ENCODE results near the gene SUFU. TPM values are rescaled to one million over a fixed set of nuclear protein-coding genes. Genes with fewer than 3 reads are reported as not detected.

Gene SUFU
- total and polyA plus RNA-seq, 2 of the 13 experiments (the other 11 are each of a cell fraction or from before 2014, with no cell fraction given): 2.9 to 5.5 TPM

GRCh38 chr10:102502337-102503151 lies 1.2 kb upstream of the SUFU start, which contains the start of gene ACTR1A (continued):
- TF ChIP-seq MIER2 (CRISPR knock-in tag; IDR thresholded peaks at IDR 0.05): no peak
- TF ChIP-seq BRCA1 (CRISPR knock-in tag; IDR thresholded peaks at IDR 0.05): no peak
- TF ChIP-seq ZNF83 (CRISPR knock-in tag; IDR thresholded peaks at IDR 0.05; ENCODE audit: borderline replicate concordance): no peak
- TF ChIP-seq ZNF841 (CRISPR knock-in tag; IDR thresholded peaks at IDR 0.05; ENCODE audit: borderline replicate concordance): no peak
- TF ChIP-seq FOXK2 (IDR thresholded peaks at IDR 0.05): peak; percentile 59; the same call in 1 of the 2 replicates
- no peak for TF ChIP-seq ZSCAN21 (CRISPR knock-in tag; IDR thresholded peaks at IDR 0.05; ENCODE audit: borderline replicate concordance)
- 0 out of 2 replicates have a peak, but pooled peaks have one; percentile 10 for TF ChIP-seq GATA4 (IDR thresholded peaks at IDR 0.05; ENCODE audit: borderline replicate concordance, low read depth)
- 0 out of 2 replicates have a peak, but pooled peaks have one; percentile 15 for TF ChIP-seq RCOR2 (CRISPR knock-in tag; IDR thresholded peaks at IDR 0.05)
- no peak for TF ChIP-seq SRF (IDR thresholded peaks at IDR 0.05; ENCODE audit: low read depth, low read length)
- TF ChIP-seq NRL (CRISPR knock-in tag; IDR thresholded peaks at IDR 0.05; ENCODE audit: borderline replicate concordance): peak; percentile 84
- no peak for TF ChIP-seq KDM3A (CRISPR knock-in tag; IDR thresholded peaks at IDR 0.05; ENCODE audit: low read depth)
- TF ChIP-seq ZNF101 (CRISPR knock-in tag; IDR thresholded peaks at IDR 0.05; ENCODE audit: borderline replicate concordance, low read depth): no peak
- peak; percentile 95; the same call in 1 of the 2 replicates for TF ChIP-seq MTERF4 (CRISPR knock-in tag; IDR thresholded peaks at IDR 0.05)
- TF ChIP-seq PATZ1 (CRISPR knock-in tag; IDR thresholded peaks at IDR 0.05): 0 out of 2 replicates have a peak, but pooled peaks have one; percentile 6
- TF ChIP-seq ZNF784 (CRISPR knock-in tag; IDR thresholded peaks at IDR 0.05; ENCODE audit: borderline replicate concordance): no peak
- peak; percentile 31; the same call in 1 of the 2 replicates for TF ChIP-seq MED1 (CRISPR knock-in tag; IDR thresholded peaks at IDR 0.05)
- peak; percentile 98 for TF ChIP-seq ZNF143 (CRISPR knock-in tag; IDR thresholded peaks at IDR 0.05)
- no peak for TF ChIP-seq HNRNPUL1 (IDR thresholded peaks at IDR 0.05; ENCODE audit: low read depth, low read length)
- peak; percentile 56; the same call in 1 of the 2 replicates for TF ChIP-seq ZNF788 (CRISPR knock-in tag; IDR thresholded peaks at IDR 0.05; ENCODE audit: borderline replicate concordance)
- TF ChIP-seq HNRNPLL (IDR thresholded peaks at IDR 0.05; ENCODE audit: low read depth, low read length, poor library complexity, severe bottlenecking): peak; percentile 43
- no peak for TF ChIP-seq RFXANK (CRISPR knock-in tag; IDR thresholded peaks at IDR 0.05)
- no peak for TF ChIP-seq ZNF503 (CRISPR knock-in tag; IDR thresholded peaks at IDR 0.05)

All from HepG2 (cell line).